ENCODE data around the gene IRGQ. TPM values are rescaled to one million over a fixed set of nuclear protein-coding genes. Genes with fewer than 3 reads are reported as not detected.
A peak's percentile ranks its signal among the peaks of the same experiment; 100 is the strongest.
"Not testable (repeated sequence)": the region's sequence is repeated elsewhere in the genome, so short reads cannot be mapped to it uniquely, and the experiment has no call there.

Gene IRGQ
- total RNA-seq, 1 experiment from 2014 or later, result 37.7 TPM

- Histone ChIP-seq H3K36me3 (ENCODE audit: insufficient read depth, low read length, poor library complexity, severe bottlenecking) (peaks cover 35% of the 10 kb centered on the region), H3K4me3 (ENCODE audit: low read depth, low read length, poor library complexity, severe bottlenecking) (no peak overlapping the region), H3K4me1 (ENCODE audit: insufficient read depth, low read length, poor library complexity, severe bottlenecking) (peaks cover 26% of the 10 kb centered on the region), H3K27me3 (replicated peaks; ENCODE audit: insufficient read depth, low read depth, low read length, poor library complexity) (no peaks in the 10 kb centered on the region), H3K9me3 (ENCODE audit: low read depth, low read length, poor library complexity, severe bottlenecking) (no peaks in the 10 kb centered on the region), H3K27ac (ENCODE audit: low read depth, low read length, poor library complexity, severe bottlenecking) (peak overlapping the region; percentile 70)
- intact Hi-C loops (cut with micrococcal nuclease; ENCODE audit: unreplicated experiment), result no loop called here
- DNase-seq (ENCODE audit: low spot score), result no peak
- TF ChIP-seq, protein P1, sequence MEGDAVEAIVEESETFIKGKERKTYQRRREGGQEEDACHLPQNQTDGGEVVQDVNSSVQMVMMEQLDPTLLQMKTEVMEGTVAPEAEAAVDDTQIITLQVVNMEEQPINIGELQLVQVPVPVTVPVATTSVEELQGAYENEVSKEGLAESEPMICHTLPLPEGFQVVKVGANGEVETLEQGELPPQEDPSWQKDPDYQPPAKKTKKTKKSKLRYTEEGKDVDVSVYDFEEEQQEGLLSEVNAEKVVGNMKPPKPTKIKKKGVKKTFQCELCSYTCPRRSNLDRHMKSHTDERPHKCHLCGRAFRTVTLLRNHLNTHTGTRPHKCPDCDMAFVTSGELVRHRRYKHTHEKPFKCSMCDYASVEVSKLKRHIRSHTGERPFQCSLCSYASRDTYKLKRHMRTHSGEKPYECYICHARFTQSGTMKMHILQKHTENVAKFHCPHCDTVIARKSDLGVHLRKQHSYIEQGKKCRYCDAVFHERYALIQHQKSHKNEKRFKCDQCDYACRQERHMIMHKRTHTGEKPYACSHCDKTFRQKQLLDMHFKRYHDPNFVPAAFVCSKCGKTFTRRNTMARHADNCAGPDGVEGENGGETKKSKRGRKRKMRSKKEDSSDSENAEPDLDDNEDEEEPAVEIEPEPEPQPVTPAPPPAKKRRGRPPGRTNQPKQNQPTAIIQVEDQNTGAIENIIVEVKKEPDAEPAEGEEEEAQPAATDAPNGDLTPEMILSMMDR (conservative IDR thresholded peaks at IDR 0.05; ENCODE audit: low read depth, low read length), result no peak
- TF ChIP-seq EZH2 (IDR thresholded peaks at IDR 0.05; ENCODE audit: borderline replicate concordance, low read depth, low read length, poor library complexity, severe bottlenecking), result no peak
- no TSS peak for BruUV-seq (replicated peaks)
- CTCF ChIA-PET, result no interaction called here
- POLR2A ChIA-PET (ENCODE audit: low non-redundant PET), result no interaction called here
Measured at GRCh38 chr19:43551399-43552197, 44.3 kb downstream of the IRGQ start.

DNA sequence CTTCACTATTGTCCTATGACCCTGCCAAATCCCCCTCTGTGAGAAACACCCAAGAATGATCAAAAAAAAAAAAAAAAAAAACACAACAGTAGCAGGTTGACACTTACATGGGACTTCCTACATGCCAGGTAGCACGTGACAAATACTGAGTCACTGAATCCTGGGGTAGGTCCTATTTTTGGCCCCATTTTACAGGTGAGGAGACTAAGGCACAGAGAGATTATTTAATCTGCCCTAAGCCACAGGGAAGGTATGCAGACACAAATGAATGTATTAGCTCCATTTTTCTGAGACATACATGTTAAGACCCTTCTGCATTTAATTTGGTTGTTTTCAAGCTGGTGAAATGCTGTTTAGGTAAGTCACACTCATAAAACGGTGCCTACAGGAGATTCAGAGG lies 47.2 kb downstream of the IRGQ start:
- no peak for DNase-seq (ENCODE audit: low spot score)
- H3K4me1 ChIP-seq (ENCODE audit: insufficient read depth, low read length, poor library complexity, severe bottlenecking), result peaks cover 12% of the 10 kb centered on the region
- no peaks in the 10 kb centered on the region for H3K27me3 ChIP-seq (replicated peaks; ENCODE audit: insufficient read depth, low read depth, low read length, poor library complexity)
- intact Hi-C loops (cut with micrococcal nuclease; ENCODE audit: unreplicated experiment), result no loop called here
- H3K36me3 ChIP-seq (ENCODE audit: insufficient read depth, low read length, poor library complexity, severe bottlenecking), result peaks cover 34% of the 10 kb centered on the region
- H3K4me3 ChIP-seq (ENCODE audit: low read depth, low read length, poor library complexity, severe bottlenecking), result no peak overlapping the region
- POLR2A ChIA-PET (ENCODE audit: low non-redundant PET), result no interaction called here
- no TSS peak for BruUV-seq (replicated peaks)
- TF ChIP-seq EZH2 (IDR thresholded peaks at IDR 0.05; ENCODE audit: borderline replicate concordance, low read depth, low read length, poor library complexity, severe bottlenecking), result no peak
- TF ChIP-seq, protein P1 (conservative IDR thresholded peaks at IDR 0.05; ENCODE audit: low read depth, low read length), result no peak
- no peak overlapping the region for H3K27ac ChIP-seq (ENCODE audit: low read depth, low read length, poor library complexity, severe bottlenecking)
- CTCF ChIA-PET, result no interaction called here
- no peaks in the 10 kb centered on the region for H3K9me3 ChIP-seq (ENCODE audit: low read depth, low read length, poor library complexity, severe bottlenecking)

DNA sequence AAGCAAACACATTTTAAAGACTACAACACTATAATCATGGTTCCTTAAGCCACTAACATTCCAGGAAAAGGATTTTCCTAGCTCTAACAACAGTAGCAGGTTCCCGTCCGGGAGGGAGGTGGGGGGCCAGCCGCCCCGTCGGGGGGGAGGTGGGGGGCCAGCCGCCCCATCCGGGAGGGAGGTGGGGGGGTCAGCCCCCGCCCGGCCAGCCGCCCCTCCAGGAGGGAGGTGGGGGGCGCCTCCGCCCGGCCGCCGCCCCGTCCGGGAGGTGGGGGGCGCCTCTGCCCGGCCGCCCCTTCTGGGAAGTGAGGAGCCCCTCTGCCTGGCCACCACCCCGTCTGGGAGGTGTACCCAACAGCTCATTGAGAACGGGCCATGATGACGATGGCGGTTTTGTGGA lies 48.0 kb downstream of the IRGQ start:
- peaks cover 42% of the 10 kb centered on the region for H3K36me3 ChIP-seq (ENCODE audit: insufficient read depth, low read length, poor library complexity, severe bottlenecking)
- BruUV-seq (replicated peaks); DNase-seq (ENCODE audit: low spot score); H3K4me3 ChIP-seq (ENCODE audit: low read depth, low read length, poor library complexity, severe bottlenecking); intact Hi-C loops (cut with micrococcal nuclease; ENCODE audit: unreplicated experiment); H3K27me3 ChIP-seq (replicated peaks; ENCODE audit: insufficient read depth, low read depth, low read length, poor library complexity); POLR2A ChIA-PET (ENCODE audit: low non-redundant PET); H3K4me1 ChIP-seq (ENCODE audit: insufficient read depth, low read length, poor library complexity, severe bottlenecking); H3K27ac ChIP-seq (ENCODE audit: low read depth, low read length, poor library complexity, severe bottlenecking); H3K9me3 ChIP-seq (ENCODE audit: low read depth, low read length, poor library complexity, severe bottlenecking); CTCF ChIA-PET: not testable (repeated sequence)

DNA sequence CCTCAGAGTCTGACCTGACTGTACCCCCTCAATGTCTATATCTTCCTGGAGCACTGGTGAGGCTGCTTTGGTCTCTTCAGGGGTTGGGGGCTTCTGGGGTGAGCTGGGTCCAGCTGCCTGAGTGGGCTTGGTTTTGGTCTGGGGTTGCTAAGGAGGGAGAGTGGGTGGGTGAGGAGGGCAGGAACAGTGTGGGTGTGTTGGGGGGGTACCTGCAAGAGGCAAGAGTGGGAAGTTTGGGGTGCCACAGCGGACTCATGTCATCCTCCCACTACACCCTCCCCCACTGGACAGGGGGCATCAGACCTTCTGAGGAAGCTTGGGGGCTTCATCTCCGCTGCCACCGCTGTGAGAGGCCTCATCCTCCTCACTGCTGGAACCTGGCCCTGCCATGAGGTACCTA lies 49.4 kb downstream of the IRGQ start:
- H3K4me3 ChIP-seq (ENCODE audit: low read depth, low read length, poor library complexity, severe bottlenecking), result no peak overlapping the region
- no peak for TF ChIP-seq EZH2 (IDR thresholded peaks at IDR 0.05; ENCODE audit: borderline replicate concordance, low read depth, low read length, poor library complexity, severe bottlenecking)
- TF ChIP-seq, protein P1 (conservative IDR thresholded peaks at IDR 0.05; ENCODE audit: low read depth, low read length), result no peak
- DNase-seq (ENCODE audit: low spot score), result no peak
- no peaks in the 10 kb centered on the region for H3K4me1 ChIP-seq (ENCODE audit: insufficient read depth, low read length, poor library complexity, severe bottlenecking)
- no peak overlapping the region for H3K27ac ChIP-seq (ENCODE audit: low read depth, low read length, poor library complexity, severe bottlenecking)
- ChIA-PET CTCF (interaction anchor here (0.7 to 1.1 kb wide), 2 partner anchors 8 to 16 kb away, joined by 3 to 4 read pairs; no protein-coding TSS in a partner anchor), POLR2A (ENCODE audit: low non-redundant PET) (no interaction called here)
- no peaks in the 10 kb centered on the region for H3K9me3 ChIP-seq (ENCODE audit: low read depth, low read length, poor library complexity, severe bottlenecking)
- peaks cover 38% of the 10 kb centered on the region for H3K36me3 ChIP-seq (ENCODE audit: insufficient read depth, low read length, poor library complexity, severe bottlenecking)
- BruUV-seq (replicated peaks), result no TSS peak
- H3K27me3 ChIP-seq (replicated peaks; ENCODE audit: insufficient read depth, low read depth, low read length, poor library complexity), result no peaks in the 10 kb centered on the region
- intact Hi-C loops (cut with micrococcal nuclease; ENCODE audit: unreplicated experiment), result no loop called here
